H9 (cell line): ENCODE data around the gene MALT1. TPM values are rescaled to one million over a fixed set of nuclear protein-coding genes. Genes with fewer than 3 reads are reported as not detected.

Experiments used
- DNase-seq: peaks from one replicate; pipeline ENCODE4 v3.0.0-alpha.2; 2017
- H2AFZ ChIP-seq: one replicate; pipeline ENCODE4 v1.6.1; 2013; ENCODE audit warnings: mild to moderate bottlenecking, low read length, control low read depth, moderate library complexity
- H2AK5ac ChIP-seq: 2 replicates; pipeline ENCODE4 v1.6.1; 2013; ENCODE audit warnings: low read length, control low read depth, mixed read lengths; ENCODE audit not compliant: insufficient read length
- H2BK120ac ChIP-seq: one replicate; pipeline ENCODE4 v1.6.1; 2013; ENCODE audit warnings: low read depth, mild to moderate bottlenecking, low read length, control low read depth, inconsistent platforms; ENCODE audit not compliant: poor library complexity, severe bottlenecking
- H2BK12ac ChIP-seq: 2 replicates; pipeline ENCODE4 v1.6.1; 2013; ENCODE audit warnings: low read length, control low read depth, mixed read lengths, low read depth; ENCODE audit not compliant: insufficient read length
- H2BK15ac ChIP-seq: 2 replicates; pipeline ENCODE4 v1.6.1; 2013; ENCODE audit warnings: low read depth, low read length, control low read depth
- H2BK20ac ChIP-seq: one replicate; pipeline ENCODE4 v1.6.1; 2013; ENCODE audit warnings: low read depth, mild to moderate bottlenecking, low read length, control low read depth, inconsistent platforms; ENCODE audit not compliant: poor library complexity, severe bottlenecking
- H2BK5ac ChIP-seq: 2 replicates; pipeline ENCODE4 v1.6.1; 2013; ENCODE audit warnings: low read length, control low read depth, mixed read lengths; ENCODE audit not compliant: insufficient read length
- H3K14ac ChIP-seq: 2 replicates; pipeline ENCODE4 v1.6.1; 2013; ENCODE audit warnings: low read length, control low read depth; ENCODE audit not compliant: insufficient read depth
- H3K18ac ChIP-seq: 2 replicates; pipeline ENCODE4 v1.6.1; 2013; ENCODE audit warnings: low read depth, mild to moderate bottlenecking, mixed read lengths, low read length, control low read depth; ENCODE audit not compliant: insufficient read length
- H3K23ac ChIP-seq: 2 replicates; pipeline ENCODE4 v1.6.1; 2013; ENCODE audit warnings: low read length, control low read depth, mixed read lengths, low read depth; ENCODE audit not compliant: insufficient read length
- H3K23me2 ChIP-seq: 2 replicates; pipeline ENCODE4 v1.6.1; 2013; ENCODE audit warnings: low read depth, mild to moderate bottlenecking, mixed read lengths, low read length, control low read depth; ENCODE audit not compliant: insufficient read length, poor library complexity, severe bottlenecking
- H3K27ac ChIP-seq: 2 replicates; pipeline ENCODE4 v1.5.1; 2013; ENCODE audit warnings: low read length, control low read depth, mixed read lengths, low read depth; ENCODE audit not compliant: insufficient read length
- H3K27me3 ChIP-seq: 2 replicates; pipeline ENCODE4 v1.6.1; 2013; ENCODE audit warnings: low read length, control low read depth, inconsistent platforms; ENCODE audit not compliant: insufficient read depth
- H3K4ac ChIP-seq: 2 replicates; pipeline ENCODE4 v1.6.1; 2013; ENCODE audit warnings: low read depth, mild to moderate bottlenecking, control low read depth, inconsistent platforms, low read length, moderate library complexity
- H3K4me1 ChIP-seq: 2 replicates; pipeline ENCODE4 v1.6.1; 2013; ENCODE audit warnings: low read length, control low read depth, inconsistent platforms; ENCODE audit not compliant: insufficient read depth
- H3K4me2 ChIP-seq: 2 replicates; pipeline ENCODE4 v1.6.1; 2013; ENCODE audit warnings: low read length, control low read depth, mixed read lengths; ENCODE audit not compliant: insufficient read length, insufficient read depth
- H3K56ac ChIP-seq: 2 replicates; pipeline ENCODE4 v1.6.1; 2013; ENCODE audit warnings: low read depth, mild to moderate bottlenecking, mixed read lengths, low read length, control low read depth; ENCODE audit not compliant: insufficient read length
- H3K79me1 ChIP-seq: 2 replicates; pipeline ENCODE4 v1.6.1; 2013; ENCODE audit warnings: low read depth, mild to moderate bottlenecking, moderate library complexity, low read length, control low read depth, inconsistent platforms; ENCODE audit not compliant: insufficient read depth, poor library complexity, severe bottlenecking
- H3K79me2 ChIP-seq: 2 replicates; pipeline ENCODE4 v1.6.1; 2013; ENCODE audit warnings: low read length, control low read depth, inconsistent platforms; ENCODE audit not compliant: insufficient read depth
- H3K9ac ChIP-seq: 2 replicates; pipeline ENCODE4 v1.6.1; 2013; ENCODE audit warnings: low read length, control low read depth, mixed read lengths; ENCODE audit not compliant: insufficient read length; ENCODE audit errors: extremely low read depth
- H3K9me3 ChIP-seq: one replicate; pipeline ENCODE4 v1.6.1; 2013; ENCODE audit warnings: low read depth, low read length, inconsistent platforms; ENCODE audit not compliant: control insufficient read depth
- H3T11ph ChIP-seq: one replicate; pipeline ENCODE4 v1.6.1; 2013; ENCODE audit warnings: mild to moderate bottlenecking, low read length, control low read depth, inconsistent platforms
- H4K20me1 ChIP-seq: one replicate; pipeline ENCODE4 v1.6.1; 2013; ENCODE audit not compliant: control insufficient read depth, insufficient read length, insufficient read depth
- H4K5ac ChIP-seq: 2 replicates; pipeline ENCODE4 v1.6.1; 2013; ENCODE audit warnings: low read depth, mild to moderate bottlenecking, mixed read lengths, low read length, control low read depth; ENCODE audit not compliant: insufficient read length
- H4K8ac ChIP-seq: replicated peaks from 2 replicates; pipeline ENCODE4 v1.6.1; 2013; ENCODE audit warnings: low read length, control low read depth, mixed read lengths, low read depth; ENCODE audit not compliant: insufficient read length
- H4K91ac ChIP-seq: 2 replicates; pipeline ENCODE4 v1.6.1; 2013; ENCODE audit warnings: low read depth, mild to moderate bottlenecking, moderate library complexity, mixed read lengths, low read length, control low read depth; ENCODE audit not compliant: insufficient read length
- H3K27ac Mint-ChIP-seq, 3 experiments: 2 replicates in 2 of 3; 3 replicates in 1 of 3; pipeline ENCODE4 v1.8.0; 2020 to 2021; ENCODE audit warnings: mixed read lengths in 3 of 3, mild to moderate bottlenecking in 1 of 3, moderate library complexity in 1 of 3
- H3K27me3 Mint-ChIP-seq: 2 replicates; pipeline ENCODE4 v1.8.0; 2021; ENCODE audit warnings: low read depth, mild to moderate bottlenecking, moderate library complexity, mixed read lengths
- H3K36me3 Mint-ChIP-seq, 3 experiments: 2 replicates in 2 of 3; 3 replicates in 1 of 3; pipeline ENCODE4 v1.8.0; 2020 to 2021; ENCODE audit warnings: low read depth in 3 of 3, mixed read lengths in 3 of 3; ENCODE audit not compliant: insufficient read depth in 1 of 3
- H3K4me1 Mint-ChIP-seq, 2 experiments: 2 replicates each; pipeline ENCODE4 v1.8.0; 2020; ENCODE audit warnings: mixed read lengths in 2 of 2
- H3K4me3 Mint-ChIP-seq, 2 experiments: 2 replicates in 1 of 2; 3 replicates in 1 of 2; pipeline ENCODE4 v1.8.0; 2020 to 2021; ENCODE audit warnings: mild to moderate bottlenecking in 2 of 2, mixed read lengths in 2 of 2, moderate library complexity in 1 of 2
- H3K9me3 Mint-ChIP-seq, 2 experiments: 2 replicates in 1 of 2; 3 replicates in 1 of 2; pipeline ENCODE4 v1.8.0; 2020; ENCODE audit warnings: mild to moderate bottlenecking in 2 of 2, mixed read lengths in 2 of 2, moderate library complexity in 1 of 2
- WGBS: extraction: QIAGEN DNeasy Blood & Tissue Kit; methylation state at CpG from one replicate; pipeline ENCODE4 v1.1.7; 2013; ENCODE audit warnings: missing lambda C conversion rate, low lambda C conversion rate, mixed read lengths; ENCODE audit not compliant: insufficient read length; ENCODE audit errors: extremely low coverage; 5-methylcytosine and 5-hydroxymethylcytosine counted together
- total RNA-seq: library from RNA; stranded (reverse); gene quantifications from 2 replicates; pipeline ENCODE4 v1.2.1, GENCODE V29; 2021
- TF ChIP-seq, protein P1 (sequence below): fragments of 200-600 bp; sonication (generic); conservative IDR thresholded peaks from 3 replicates; pipeline ENCODE4 v1.8.0; 2021; ENCODE audit warnings: antibody characterized with exemption, mild to moderate bottlenecking

The MALT1 gene
- total RNA-seq, 1 experiment from 2014 or later = 18.1 TPM

DNA sequence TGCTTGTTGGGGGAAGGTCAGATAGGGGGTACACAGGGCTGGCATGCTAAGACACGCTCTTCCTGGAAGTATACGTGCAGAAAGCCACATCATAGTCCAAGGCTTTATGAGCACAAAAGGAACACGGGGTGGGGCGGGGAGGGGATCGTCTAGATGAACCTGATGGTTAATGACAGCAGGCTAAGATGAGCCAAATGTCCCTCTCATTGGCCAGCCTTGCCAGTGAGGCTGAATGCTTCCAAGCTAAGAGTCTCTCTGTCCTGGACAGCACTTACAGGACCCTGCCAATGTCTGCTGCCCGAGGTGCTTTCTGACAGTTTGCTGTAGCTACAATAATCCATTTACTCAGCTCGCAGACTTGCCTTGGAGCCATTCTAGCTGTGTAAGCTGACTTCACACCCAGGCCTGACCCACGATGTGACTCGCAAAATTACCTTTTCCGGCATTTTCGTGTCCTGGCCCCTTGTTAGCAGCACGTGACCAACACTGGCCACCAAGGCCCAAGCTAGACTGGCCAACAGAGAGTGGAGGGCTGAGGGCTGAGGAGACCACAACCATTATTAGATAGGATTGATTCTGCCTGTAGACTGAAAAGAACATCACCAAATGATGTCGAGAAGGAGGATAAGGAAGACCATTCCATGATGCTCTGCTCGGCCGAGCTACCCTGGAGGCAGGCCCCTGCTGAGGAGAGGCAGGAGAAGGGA, 84.2 kb downstream of the MALT1 start:
- Mint-ChIP-seq H3K9me3 (no peaks in the 10 kb centered on the region), H3K27ac (no peak overlapping the region; a peak in 1 of 7 replicates), H3K4me1 (peaks cover 12% of the 10 kb centered on the region in 2 experiments), H3K27me3 (no peaks in the 10 kb centered on the region; the same call in 1 of the 2 replicates), H3K36me3 (peaks cover 0 to 3% (median 3%) of the 10 kb centered on the region in 3 experiments; a peak in 2 of 7 replicates), H3K4me3 (no peak overlapping the region)
- H3K4me2 ChIP-seq = no peak overlapping the region
- no peak overlapping the region for H4K5ac ChIP-seq
- H2AFZ ChIP-seq = no peak overlapping the region
- no peak for DNase-seq
- H3K27ac ChIP-seq = no peak overlapping the region
- no peak overlapping the region for H2BK15ac ChIP-seq
- no peaks in the 10 kb centered on the region for H4K20me1 ChIP-seq
- H2BK5ac ChIP-seq = no peak overlapping the region
- TF ChIP-seq, protein P1, sequence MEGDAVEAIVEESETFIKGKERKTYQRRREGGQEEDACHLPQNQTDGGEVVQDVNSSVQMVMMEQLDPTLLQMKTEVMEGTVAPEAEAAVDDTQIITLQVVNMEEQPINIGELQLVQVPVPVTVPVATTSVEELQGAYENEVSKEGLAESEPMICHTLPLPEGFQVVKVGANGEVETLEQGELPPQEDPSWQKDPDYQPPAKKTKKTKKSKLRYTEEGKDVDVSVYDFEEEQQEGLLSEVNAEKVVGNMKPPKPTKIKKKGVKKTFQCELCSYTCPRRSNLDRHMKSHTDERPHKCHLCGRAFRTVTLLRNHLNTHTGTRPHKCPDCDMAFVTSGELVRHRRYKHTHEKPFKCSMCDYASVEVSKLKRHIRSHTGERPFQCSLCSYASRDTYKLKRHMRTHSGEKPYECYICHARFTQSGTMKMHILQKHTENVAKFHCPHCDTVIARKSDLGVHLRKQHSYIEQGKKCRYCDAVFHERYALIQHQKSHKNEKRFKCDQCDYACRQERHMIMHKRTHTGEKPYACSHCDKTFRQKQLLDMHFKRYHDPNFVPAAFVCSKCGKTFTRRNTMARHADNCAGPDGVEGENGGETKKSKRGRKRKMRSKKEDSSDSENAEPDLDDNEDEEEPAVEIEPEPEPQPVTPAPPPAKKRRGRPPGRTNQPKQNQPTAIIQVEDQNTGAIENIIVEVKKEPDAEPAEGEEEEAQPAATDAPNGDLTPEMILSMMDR = no peak
- H2AK5ac ChIP-seq = no peak overlapping the region
- H3K79me1 ChIP-seq = no peaks in the 10 kb centered on the region
- H3K4ac ChIP-seq = no peak overlapping the region
- no peak overlapping the region for H2BK12ac ChIP-seq
- H3K56ac ChIP-seq = no peak overlapping the region
- no peaks in the 10 kb centered on the region for H3K9me3 ChIP-seq
- H3K23me2 ChIP-seq = no peaks in the 10 kb centered on the region
- no peaks in the 10 kb centered on the region for H3K4me1 ChIP-seq
- no CpG with 5 or more reads among the region's 15 CpGs for WGBS
- H2BK20ac ChIP-seq = no peak overlapping the region
- no peak overlapping the region for H4K91ac ChIP-seq
- no peak overlapping the region for H3K23ac ChIP-seq
- H3K9ac ChIP-seq = no peak overlapping the region
- H4K8ac ChIP-seq = no peak overlapping the region
- no peak overlapping the region for H3K18ac ChIP-seq
- H3K27me3 ChIP-seq = no peaks in the 10 kb centered on the region
- no peak overlapping the region for H2BK120ac ChIP-seq
- no peaks in the 10 kb centered on the region for H3K79me2 ChIP-seq
- H3T11ph ChIP-seq = no peak overlapping the region
- H3K14ac ChIP-seq = no peak overlapping the region
